ENCODE results near the gene NRG2.
A peak's percentile ranks its signal among the peaks of the same experiment; 100 is the strongest.

Gene NRG2

GRCh38 chr5:140060816-140061215 is 17.7 kb upstream of the NRG2 start:
- no peak overlapping the region for H3K9ac ChIP-seq (ENCODE audit: low read length in 5 of 5)
- H3K27me3 ChIP-seq (ENCODE audit: control insufficient read depth in 5 of 5, insufficient read depth in 4 of 5, low read length in 5 of 5): peaks cover 0 to 4% (median 0%) of the 10 kb centered on the region in 5 donors
- no peaks in the 10 kb centered on the region for H3K36me3 ChIP-seq (ENCODE audit: control insufficient read depth in 5 of 5, insufficient read depth in 5 of 5, low read length in 5 of 5)
- no peaks in the 10 kb centered on the region for H3K4me1 ChIP-seq (ENCODE audit: control insufficient read depth in 5 of 5, insufficient read depth in 5 of 5, low read length in 5 of 5)
- H3K27ac ChIP-seq (ENCODE audit: low read depth, low read length): no peak overlapping the region
- no peaks in the 10 kb centered on the region for H3K9me3 ChIP-seq (ENCODE audit: control insufficient read depth in 5 of 5, low read length in 5 of 5)
- H3K4me3 ChIP-seq (ENCODE audit: low read depth in 1 of 5, low read length in 5 of 5): no peak overlapping the region

DNA sequence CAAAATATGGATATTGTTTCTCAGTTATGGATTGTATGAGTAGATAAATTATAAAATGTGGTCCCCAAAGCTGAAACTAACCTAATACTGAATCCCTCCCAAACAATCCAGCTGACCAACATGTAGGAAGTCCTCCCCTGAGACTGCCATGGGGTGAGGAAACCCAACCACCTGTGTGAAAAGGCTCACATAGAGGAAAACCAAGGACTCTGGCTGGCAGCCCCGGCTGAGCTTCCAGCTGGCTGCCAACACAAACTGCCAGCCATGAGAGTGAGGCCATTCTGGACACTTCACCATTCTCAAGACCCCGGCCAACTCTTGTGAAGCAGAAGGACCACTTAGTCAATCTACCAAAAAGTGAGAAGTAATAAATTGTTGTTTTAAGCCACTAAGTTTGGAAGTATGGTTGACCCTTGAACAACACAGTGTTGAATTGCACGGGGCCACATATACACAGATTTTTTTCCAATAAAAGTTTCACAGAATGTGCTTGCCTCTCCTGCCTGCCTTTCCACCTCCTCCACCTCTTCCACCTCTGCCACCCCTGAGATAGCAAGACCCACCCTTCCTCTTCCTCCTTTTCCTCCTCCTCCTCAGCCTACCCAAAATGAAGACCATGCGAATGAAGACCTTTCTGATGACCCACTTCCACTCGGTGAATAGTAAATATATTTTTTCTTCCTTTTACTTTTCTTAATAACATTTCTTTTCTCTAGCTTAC is 15.3 kb upstream of the NRG2 start:
- Histone ChIP-seq H3K36me3 (ENCODE audit: control insufficient read depth in 5 of 5, insufficient read depth in 5 of 5, low read length in 5 of 5) (no peaks in the 10 kb centered on the region), H3K4me1 (ENCODE audit: control insufficient read depth in 5 of 5, insufficient read depth in 5 of 5, low read length in 5 of 5) (peaks cover 0 to 16% (median 3%) of the 10 kb centered on the region in 5 donors), H3K27ac (ENCODE audit: low read depth, low read length) (no peak overlapping the region), H3K9me3 (ENCODE audit: control insufficient read depth in 5 of 5, low read length in 5 of 5) (no peaks in the 10 kb centered on the region), H3K9ac (ENCODE audit: low read length in 5 of 5) (no peak overlapping the region), H3K27me3 (ENCODE audit: control insufficient read depth in 5 of 5, insufficient read depth in 4 of 5, low read length in 5 of 5) (peaks cover 0 to 4% (median 0%) of the 10 kb centered on the region in 5 donors), H3K4me3 (ENCODE audit: low read depth in 1 of 5, low read length in 5 of 5) (no peak overlapping the region)

DNA sequence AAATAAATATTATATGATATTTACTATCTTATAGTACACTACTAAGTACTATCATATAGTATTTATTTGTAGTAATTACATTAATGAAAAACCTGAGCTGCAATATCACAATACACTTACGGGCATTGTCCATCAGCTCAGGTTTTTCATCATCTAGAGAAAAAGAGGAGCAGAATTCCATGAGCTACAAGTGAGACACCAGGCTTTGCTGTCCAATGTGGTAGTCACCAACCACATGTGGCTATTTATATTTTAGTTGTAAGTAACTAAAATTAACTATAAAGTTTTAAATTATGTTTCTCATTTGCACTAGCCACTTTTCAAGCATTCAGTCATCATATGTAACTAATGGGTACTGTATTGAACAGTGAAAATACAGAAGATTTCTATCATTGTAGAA is 13.8 kb upstream of the NRG2 start:
- Histone ChIP-seq H3K4me3 (ENCODE audit: low read depth in 1 of 5, low read length in 5 of 5) (no peak overlapping the region), H3K27me3 (ENCODE audit: control insufficient read depth in 5 of 5, insufficient read depth in 4 of 5, low read length in 5 of 5) (peaks cover 0 to 4% (median 0%) of the 10 kb centered on the region in 5 donors), H3K4me1 (ENCODE audit: control insufficient read depth in 5 of 5, insufficient read depth in 5 of 5, low read length in 5 of 5) (peaks cover 0 to 16% (median 3%) of the 10 kb centered on the region in 5 donors)

GRCh38 chr5:140055152-140055551 is 12.1 kb upstream of the NRG2 start:
- Histone ChIP-seq H3K9me3 (ENCODE audit: control insufficient read depth in 5 of 5, low read length in 5 of 5) (no peaks in the 10 kb centered on the region), H3K27me3 (ENCODE audit: control insufficient read depth in 5 of 5, insufficient read depth in 4 of 5, low read length in 5 of 5) (no peaks in the 10 kb centered on the region), H3K9ac (ENCODE audit: low read length in 5 of 5) (no peak overlapping the region), H3K4me3 (ENCODE audit: low read depth in 1 of 5, low read length in 5 of 5) (no peak overlapping the region), H3K4me1 (ENCODE audit: control insufficient read depth in 5 of 5, insufficient read depth in 5 of 5, low read length in 5 of 5) (peaks cover 0 to 23% (median 3%) of the 10 kb centered on the region in 5 donors), H3K27ac (ENCODE audit: low read depth, low read length) (no peak overlapping the region), H3K36me3 (ENCODE audit: control insufficient read depth in 5 of 5, insufficient read depth in 5 of 5, low read length in 5 of 5) (no peaks in the 10 kb centered on the region)

More for the DNA sequence above, 13.8 kb upstream of the NRG2 start:
- Histone ChIP-seq H3K9ac (ENCODE audit: low read length in 5 of 5) (no peak overlapping the region), H3K27ac (ENCODE audit: low read depth, low read length) (no peak overlapping the region), H3K9me3 (ENCODE audit: control insufficient read depth in 5 of 5, low read length in 5 of 5) (no peaks in the 10 kb centered on the region), H3K36me3 (ENCODE audit: control insufficient read depth in 5 of 5, insufficient read depth in 5 of 5, low read length in 5 of 5) (no peaks in the 10 kb centered on the region)

DNA sequence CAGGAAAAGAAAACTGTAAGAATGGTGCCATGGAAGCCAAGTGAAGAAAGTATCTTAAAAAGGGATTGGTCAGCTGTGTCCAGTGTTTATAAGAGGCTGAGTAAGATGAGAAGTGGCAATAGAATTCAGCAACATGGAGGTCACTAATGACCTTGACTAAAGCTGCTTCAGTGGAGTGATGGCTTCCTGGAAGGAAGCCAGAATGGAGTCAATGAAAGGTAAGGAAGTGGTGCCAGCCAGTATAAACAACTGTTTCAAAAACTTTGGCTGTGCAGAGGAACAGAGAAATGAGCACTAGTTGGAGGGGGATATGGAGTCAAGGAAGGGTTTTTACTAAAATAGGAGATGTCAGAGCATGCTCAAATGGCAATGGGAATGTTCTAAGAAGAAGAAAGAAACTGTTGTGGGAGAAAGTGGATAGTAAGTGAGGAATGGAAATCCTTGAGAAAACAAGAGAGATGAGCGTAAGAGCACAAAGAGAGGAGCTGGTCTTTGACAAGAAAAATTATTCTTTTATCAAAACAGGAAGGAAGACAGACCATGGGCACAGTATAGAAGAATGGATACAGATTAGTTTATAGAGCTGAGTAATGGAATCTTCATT is 11.1 kb upstream of the NRG2 start:
- Histone ChIP-seq H3K9me3 (ENCODE audit: control insufficient read depth in 5 of 5, low read length in 5 of 5) (no peaks in the 10 kb centered on the region), H3K4me1 (ENCODE audit: control insufficient read depth in 5 of 5, insufficient read depth in 5 of 5, low read length in 5 of 5) (peaks cover 0 to 30% (median 5%) of the 10 kb centered on the region in 5 donors), H3K4me3 (ENCODE audit: low read depth in 1 of 5, low read length in 5 of 5) (no peak overlapping the region), H3K9ac (ENCODE audit: low read length in 5 of 5) (no peak overlapping the region), H3K36me3 (ENCODE audit: control insufficient read depth in 5 of 5, insufficient read depth in 5 of 5, low read length in 5 of 5) (no peaks in the 10 kb centered on the region), H3K27ac (ENCODE audit: low read depth, low read length) (no peak overlapping the region), H3K27me3 (ENCODE audit: control insufficient read depth in 5 of 5, insufficient read depth in 4 of 5, low read length in 5 of 5) (no peaks in the 10 kb centered on the region)

DNA sequence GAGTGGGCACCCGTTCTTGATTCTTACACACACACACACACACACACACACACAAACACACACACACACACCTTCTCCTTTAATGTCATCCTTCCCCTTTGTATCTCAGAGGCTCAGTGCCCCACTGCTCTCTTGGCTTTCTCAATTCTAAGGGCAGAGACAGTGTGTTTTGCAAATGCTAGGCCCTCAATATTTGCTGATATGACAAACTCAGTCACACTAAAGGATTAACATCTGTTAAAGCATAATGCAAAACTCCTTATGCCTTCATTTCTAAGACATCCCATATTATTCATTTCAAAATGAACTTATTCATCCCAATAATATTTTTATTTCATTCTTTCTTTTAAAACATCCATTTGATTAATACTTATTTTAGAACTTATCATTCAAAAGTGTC is 8.9 kb upstream of the NRG2 start:
- H3K9me3 ChIP-seq (ENCODE audit: control insufficient read depth in 5 of 5, low read length in 5 of 5): no peaks in the 10 kb centered on the region
- H3K27me3 ChIP-seq (ENCODE audit: control insufficient read depth in 5 of 5, insufficient read depth in 4 of 5, low read length in 5 of 5): no peaks in the 10 kb centered on the region
- H3K27ac ChIP-seq (ENCODE audit: low read depth, low read length): no peak overlapping the region
- peaks cover 0 to 35% (median 5%) of the 10 kb centered on the region in 5 donors for H3K4me1 ChIP-seq (ENCODE audit: control insufficient read depth in 5 of 5, insufficient read depth in 5 of 5, low read length in 5 of 5)
- no peak overlapping the region for H3K9ac ChIP-seq (ENCODE audit: low read length in 5 of 5)
- no peaks in the 10 kb centered on the region for H3K36me3 ChIP-seq (ENCODE audit: control insufficient read depth in 5 of 5, insufficient read depth in 5 of 5, low read length in 5 of 5)
- no peak overlapping the region for H3K4me3 ChIP-seq (ENCODE audit: low read depth in 1 of 5, low read length in 5 of 5)

DNA sequence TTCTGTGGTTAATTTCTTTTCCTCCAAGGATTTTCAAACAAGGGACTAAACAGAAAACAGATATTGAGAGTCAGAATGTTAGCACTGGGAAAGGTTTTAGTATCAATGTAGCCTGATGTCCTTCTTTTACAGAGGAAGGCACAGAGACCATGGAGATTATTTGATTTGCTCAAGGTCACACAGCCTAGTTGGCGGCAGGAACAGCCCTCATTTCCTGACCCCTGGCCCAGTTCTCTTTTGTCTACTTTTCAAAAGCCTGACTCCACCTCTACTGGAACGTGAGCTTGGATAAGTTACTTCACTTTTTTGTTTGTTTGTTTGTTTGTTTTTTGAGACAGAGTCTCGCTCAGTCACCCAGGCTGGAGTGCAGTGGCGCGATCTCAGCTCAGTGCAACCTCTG is 6.6 kb upstream of the NRG2 start:
- Histone ChIP-seq H3K27me3 (ENCODE audit: control insufficient read depth in 5 of 5, insufficient read depth in 4 of 5, low read length in 5 of 5) (no peaks in the 10 kb centered on the region), H3K9ac (ENCODE audit: low read length in 5 of 5) (peak overlapping the region in 1 of 5 donors; percentile 37), H3K4me1 (ENCODE audit: control insufficient read depth in 5 of 5, insufficient read depth in 5 of 5, low read length in 5 of 5) (peaks cover 0 to 28% (median 5%) of the 10 kb centered on the region in 5 donors), H3K4me3 (ENCODE audit: low read depth in 1 of 5, low read length in 5 of 5) (no peak overlapping the region), H3K27ac (ENCODE audit: low read depth, low read length) (peak overlapping the region; percentile 71), H3K36me3 (ENCODE audit: control insufficient read depth in 5 of 5, insufficient read depth in 5 of 5, low read length in 5 of 5) (no peaks in the 10 kb centered on the region), H3K9me3 (ENCODE audit: control insufficient read depth in 5 of 5, low read length in 5 of 5) (no peaks in the 10 kb centered on the region)

DNA sequence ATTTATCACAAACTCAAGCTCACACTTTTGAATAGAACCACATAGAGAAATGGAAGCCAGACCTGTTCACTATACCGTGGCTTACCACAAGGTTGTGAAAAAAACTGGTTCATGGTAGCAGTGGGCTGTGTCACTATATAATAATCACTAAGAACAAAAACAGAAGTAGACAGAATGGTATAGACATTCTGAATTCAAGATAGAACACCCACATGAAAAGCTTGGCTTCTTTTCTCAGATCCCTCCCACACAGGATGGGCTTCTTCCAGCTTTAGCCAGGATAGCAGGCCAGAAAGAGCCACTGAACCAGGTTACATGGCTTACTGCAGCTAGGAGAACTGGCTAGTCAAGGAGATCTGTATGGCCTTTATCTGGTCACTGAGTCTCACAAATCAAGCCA is 6.1 kb upstream of the NRG2 start:
- Histone ChIP-seq H3K4me1 (ENCODE audit: control insufficient read depth in 5 of 5, insufficient read depth in 5 of 5, low read length in 5 of 5) (peaks cover 0 to 24% (median 5%) of the 10 kb centered on the region in 5 donors), H3K27me3 (ENCODE audit: control insufficient read depth in 5 of 5, insufficient read depth in 4 of 5, low read length in 5 of 5) (no peaks in the 10 kb centered on the region), H3K9me3 (ENCODE audit: control insufficient read depth in 5 of 5, low read length in 5 of 5) (no peaks in the 10 kb centered on the region), H3K4me3 (ENCODE audit: low read depth in 1 of 5, low read length in 5 of 5) (no peak overlapping the region), H3K9ac (ENCODE audit: low read length in 5 of 5) (peak overlapping the region in 1 of 5 donors; percentile 37), H3K36me3 (ENCODE audit: control insufficient read depth in 5 of 5, insufficient read depth in 5 of 5, low read length in 5 of 5) (no peaks in the 10 kb centered on the region), H3K27ac (ENCODE audit: low read depth, low read length) (peak overlapping the region; percentile 71)

DNA sequence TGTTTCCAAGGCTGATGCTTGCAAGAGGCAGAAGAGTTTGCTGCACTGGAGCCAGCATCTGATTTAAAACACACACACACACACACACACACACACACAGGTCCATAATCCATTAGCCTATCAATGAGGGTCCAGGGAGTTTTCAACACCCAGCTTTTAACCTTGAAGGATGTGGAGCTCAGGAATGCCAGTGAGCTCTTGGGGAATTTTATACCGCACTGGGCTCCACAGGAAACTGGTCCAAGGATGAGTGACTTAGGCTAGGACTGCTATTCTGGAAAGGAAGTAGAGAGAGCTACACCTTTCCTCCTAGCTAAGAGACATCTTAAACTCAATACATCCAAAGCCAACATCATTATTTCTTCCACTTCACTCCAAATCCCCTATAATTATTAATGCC is 942 bp upstream of the NRG2 start:
- Histone ChIP-seq H3K27me3 (ENCODE audit: control insufficient read depth in 5 of 5, insufficient read depth in 4 of 5, low read length in 5 of 5) (no peaks in the 10 kb centered on the region), H3K4me3 (ENCODE audit: low read depth in 1 of 5, low read length in 5 of 5) (no peak overlapping the region), H3K9me3 (ENCODE audit: control insufficient read depth in 5 of 5, low read length in 5 of 5) (no peaks in the 10 kb centered on the region), H3K4me1 (ENCODE audit: control insufficient read depth in 5 of 5, insufficient read depth in 5 of 5, low read length in 5 of 5) (peaks cover 0 to 48% (median 46%) of the 10 kb centered on the region in 5 donors), H3K9ac (ENCODE audit: low read length in 5 of 5) (no peak overlapping the region), H3K27ac (ENCODE audit: low read depth, low read length) (no peak overlapping the region), H3K36me3 (ENCODE audit: control insufficient read depth in 5 of 5, insufficient read depth in 5 of 5, low read length in 5 of 5) (no peaks in the 10 kb centered on the region)

DNA sequence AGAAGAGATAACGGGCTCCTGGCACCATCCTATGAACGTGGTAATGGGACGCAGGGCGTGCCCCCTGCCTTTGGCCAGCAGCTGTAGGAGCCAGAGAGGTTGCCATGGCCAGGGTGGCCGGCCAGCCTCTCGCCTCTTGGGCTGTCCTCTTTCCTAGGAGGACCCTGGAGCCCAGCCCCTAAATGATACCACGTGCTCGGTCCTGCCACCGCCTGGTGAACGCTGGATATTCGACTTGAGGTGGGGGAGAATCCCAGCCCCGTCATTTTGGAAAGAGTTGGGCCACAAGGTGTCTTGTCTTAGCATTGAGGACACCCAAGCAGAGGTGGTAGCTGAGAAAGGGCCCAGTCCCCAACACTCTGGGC is 391 bp upstream of the NRG2 start:
- no peaks in the 10 kb centered on the region for H3K36me3 ChIP-seq (ENCODE audit: control insufficient read depth in 5 of 5, insufficient read depth in 5 of 5, low read length in 5 of 5)
- no peaks in the 10 kb centered on the region for H3K9me3 ChIP-seq (ENCODE audit: control insufficient read depth in 5 of 5, low read length in 5 of 5)
- no peaks in the 10 kb centered on the region for H3K27me3 ChIP-seq (ENCODE audit: control insufficient read depth in 5 of 5, insufficient read depth in 4 of 5, low read length in 5 of 5)
- H3K9ac ChIP-seq (ENCODE audit: low read length in 5 of 5): peak overlapping the region in 3 of 5 donors; percentile 53 to 63 (median 62)
- peaks cover 0 to 52% (median 49%) of the 10 kb centered on the region in 5 donors for H3K4me1 ChIP-seq (ENCODE audit: control insufficient read depth in 5 of 5, insufficient read depth in 5 of 5, low read length in 5 of 5)
- H3K27ac ChIP-seq (ENCODE audit: low read depth, low read length): no peak overlapping the region
- peak overlapping the region; percentile 61 to 77 (median 72) for H3K4me3 ChIP-seq (ENCODE audit: low read depth in 1 of 5, low read length in 5 of 5)
